Measurements from ENCODE around the gene RTL1.

GRCh38 chr14:100872259-100873095 lies 31.0 kb downstream of the RTL1 start:
- TF ChIP-seq CTCF (IDR thresholded peaks at IDR 0.05; ENCODE audit: insufficient read depth, low read length) (no peak), GABPA (IDR thresholded peaks at IDR 0.05; ENCODE audit: low read depth) (no peak), POLR2AphosphoS5 (IDR thresholded peaks at IDR 0.05; ENCODE audit: low read depth) (no peak), REST (IDR thresholded peaks at IDR 0.05; ENCODE audit: insufficient replicate concordance, low read depth) (no peak), SPI1 (IDR thresholded peaks at IDR 0.05; ENCODE audit: borderline replicate concordance, low read depth) (no peak)

Data from HL-60 (cell line).